CD4-positive, alpha-beta T cell treated with Interleukin-10 for 1 hour (primary cell): ENCODE results near the gene ZFHX3.
A peak's percentile ranks its signal among the peaks of the same experiment; 100 is the strongest.

Experiments
- DNase-seq: peaks from one replicate; pipeline ENCODE4 v3.0.0-alpha.2; 2020

The ZFHX3 gene

DNA sequence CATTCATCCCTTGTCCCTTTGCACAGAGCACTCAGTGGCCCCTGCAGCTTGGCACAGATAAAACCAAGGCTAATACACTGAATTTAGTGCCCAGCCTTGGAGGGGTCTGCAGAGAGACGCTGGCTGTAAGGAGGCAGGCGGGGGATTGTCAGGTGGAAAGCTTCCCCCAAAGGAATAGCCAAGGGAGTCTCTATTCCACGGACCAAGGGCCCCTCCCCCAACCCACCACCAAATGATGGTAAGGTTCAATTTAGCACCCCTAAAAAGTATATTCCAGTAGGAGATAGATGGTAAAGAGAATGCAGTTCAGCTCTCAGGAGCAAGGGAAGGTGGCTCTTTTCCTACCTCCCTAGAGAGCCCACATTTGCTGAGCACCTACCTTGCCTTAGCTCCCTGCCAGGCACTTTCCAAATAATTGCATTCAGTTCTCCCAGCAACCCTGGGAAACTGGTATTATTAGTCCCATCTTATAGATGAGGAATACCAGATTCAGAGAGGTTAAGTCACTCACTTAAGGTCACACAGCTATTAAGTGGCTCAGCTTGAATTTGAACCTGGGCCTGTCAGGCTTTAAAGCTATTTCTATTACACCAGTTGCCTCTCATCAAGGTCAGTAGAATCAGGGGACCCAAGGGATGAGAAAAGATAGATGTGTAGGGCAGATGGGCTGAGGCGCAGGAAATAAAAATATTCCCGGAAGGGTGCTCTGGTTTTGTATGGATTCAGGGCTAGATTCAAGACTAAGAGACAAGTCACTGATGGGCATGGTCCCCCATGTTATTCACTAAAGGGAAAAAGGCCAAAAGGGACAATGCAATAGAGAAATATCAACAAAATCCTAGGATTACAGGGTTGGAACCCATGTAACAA, 20.0 kb upstream of the ZFHX3 start:
- DNase-seq = no peak

DNA sequence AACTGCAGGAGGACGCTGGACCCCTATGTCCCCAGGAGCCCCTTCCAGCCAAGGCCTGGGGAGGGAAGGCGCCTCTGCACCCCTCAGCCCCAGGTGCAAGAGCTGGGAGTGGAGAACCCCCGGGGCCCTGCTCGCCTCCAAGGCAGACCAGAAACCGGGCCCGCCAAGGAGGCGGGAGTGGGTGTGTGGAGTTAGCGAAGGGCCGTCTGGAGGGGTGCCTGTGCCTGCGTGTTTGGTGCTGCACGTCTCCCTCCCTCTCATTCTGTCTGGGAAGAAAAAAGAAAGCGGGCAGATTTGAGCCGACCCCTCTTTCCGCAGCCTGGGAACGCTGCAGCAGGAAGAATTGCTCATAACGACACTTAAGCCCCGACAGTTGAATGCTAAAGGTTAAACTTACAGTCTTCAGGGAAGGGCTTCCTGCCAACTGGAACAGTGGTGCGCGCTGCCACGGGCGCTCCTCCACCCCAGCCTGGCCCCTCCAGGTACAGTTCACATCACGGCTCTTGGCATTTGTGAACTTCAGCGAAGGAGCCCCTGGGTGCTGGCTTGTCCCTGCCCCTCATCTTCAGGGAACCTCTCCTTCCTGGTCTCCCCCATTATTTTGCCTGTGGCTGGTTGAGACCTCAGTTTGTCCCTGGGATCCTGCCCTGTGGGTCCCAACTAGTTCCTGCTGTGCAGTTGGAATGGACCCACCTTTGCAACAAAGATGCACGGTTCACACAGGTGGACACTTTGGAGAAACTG, 19.2 kb upstream of the ZFHX3 start:
- no peak for DNase-seq

DNA sequence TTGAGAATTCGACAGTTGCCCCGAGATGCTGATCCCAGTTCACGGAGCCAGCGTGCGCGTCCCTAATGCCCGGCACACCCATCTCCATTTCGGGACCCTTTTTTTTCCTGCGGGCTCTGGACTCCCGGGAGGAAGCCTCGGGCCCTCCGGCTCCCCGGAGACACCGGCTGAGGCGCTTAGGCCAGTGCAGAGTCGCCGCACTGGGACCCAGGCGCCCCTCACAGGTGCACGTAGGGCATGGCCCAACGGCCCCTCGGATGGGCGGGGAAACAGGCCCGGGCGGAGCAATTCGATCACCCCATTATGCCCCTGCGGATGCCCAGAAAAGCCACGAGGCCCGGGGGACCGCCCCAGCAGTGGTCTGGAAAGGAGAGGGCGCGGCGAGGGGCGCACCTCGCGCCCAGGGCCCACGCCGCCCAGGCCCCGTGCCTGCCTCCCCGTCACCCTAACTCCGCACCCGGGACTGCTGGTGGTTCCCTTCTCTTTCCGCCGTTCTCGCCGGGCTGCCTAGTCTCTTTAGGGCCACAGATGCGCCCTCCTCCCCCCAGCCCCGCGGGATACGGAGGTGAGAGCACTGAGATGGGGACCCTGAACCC, 18.5 kb upstream of the ZFHX3 start:
- DNase-seq = no peak

DNA sequence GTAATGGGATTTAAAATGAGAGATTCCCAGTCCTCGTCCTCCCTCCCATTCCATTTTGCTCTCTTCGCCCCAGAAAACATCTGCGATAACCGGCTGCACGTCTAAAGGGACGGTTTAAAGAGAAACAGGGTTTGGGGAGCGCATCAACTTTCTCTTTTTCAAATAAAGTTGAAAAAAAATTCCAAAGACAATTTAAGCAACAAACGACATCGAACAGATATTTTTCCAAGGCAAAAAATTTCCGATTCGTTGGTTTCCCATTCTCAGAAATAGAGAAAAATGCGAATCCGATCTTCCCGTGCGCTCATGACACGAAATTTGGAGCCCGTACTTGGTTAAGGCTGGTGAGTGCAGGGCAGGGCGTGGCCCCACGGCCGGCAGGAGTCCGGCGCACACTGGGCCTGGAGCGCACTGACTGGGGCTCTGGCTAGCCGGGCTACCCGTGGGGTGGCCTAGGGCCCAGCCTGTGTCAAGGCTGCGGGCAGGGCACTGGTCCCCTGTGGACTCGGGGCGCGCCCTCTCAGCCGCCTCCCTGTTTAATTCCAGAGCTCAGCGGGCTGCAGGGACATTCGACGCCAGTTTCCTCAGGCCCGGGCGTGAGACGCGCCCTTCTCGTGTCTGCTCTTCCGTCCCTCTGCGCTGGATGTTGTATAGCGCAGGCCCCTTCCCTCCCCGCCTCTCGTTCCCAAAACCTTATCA, 17.9 kb upstream of the ZFHX3 start:
- DNase-seq = no peak

DNA sequence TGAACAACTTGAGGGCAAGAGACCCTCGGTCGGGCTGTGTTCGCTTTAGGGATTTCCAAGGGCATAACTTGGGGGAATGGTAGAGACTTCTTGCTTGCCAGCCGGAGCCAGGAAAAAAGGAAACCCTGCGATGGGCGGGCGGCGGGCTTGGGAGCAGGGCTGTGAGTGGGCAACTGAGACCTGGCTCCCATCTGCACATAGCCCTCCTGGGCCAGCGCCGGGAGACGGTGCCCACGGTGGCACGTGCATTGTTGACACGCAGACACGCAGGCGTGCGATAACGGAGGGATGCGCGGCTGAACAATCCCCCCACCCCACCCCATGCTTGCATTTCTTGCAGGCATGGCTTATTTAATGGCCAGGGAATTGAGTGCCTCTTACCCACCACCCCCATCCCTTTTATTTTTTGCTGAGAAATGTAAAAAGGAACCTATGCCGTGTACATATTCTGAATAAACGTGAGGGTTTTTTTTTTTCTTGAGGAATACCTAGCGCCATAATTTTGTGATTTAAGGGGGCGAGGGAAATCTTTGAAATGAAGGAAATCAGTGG, 17.1 kb upstream of the ZFHX3 start:
- DNase-seq = no peak

DNA sequence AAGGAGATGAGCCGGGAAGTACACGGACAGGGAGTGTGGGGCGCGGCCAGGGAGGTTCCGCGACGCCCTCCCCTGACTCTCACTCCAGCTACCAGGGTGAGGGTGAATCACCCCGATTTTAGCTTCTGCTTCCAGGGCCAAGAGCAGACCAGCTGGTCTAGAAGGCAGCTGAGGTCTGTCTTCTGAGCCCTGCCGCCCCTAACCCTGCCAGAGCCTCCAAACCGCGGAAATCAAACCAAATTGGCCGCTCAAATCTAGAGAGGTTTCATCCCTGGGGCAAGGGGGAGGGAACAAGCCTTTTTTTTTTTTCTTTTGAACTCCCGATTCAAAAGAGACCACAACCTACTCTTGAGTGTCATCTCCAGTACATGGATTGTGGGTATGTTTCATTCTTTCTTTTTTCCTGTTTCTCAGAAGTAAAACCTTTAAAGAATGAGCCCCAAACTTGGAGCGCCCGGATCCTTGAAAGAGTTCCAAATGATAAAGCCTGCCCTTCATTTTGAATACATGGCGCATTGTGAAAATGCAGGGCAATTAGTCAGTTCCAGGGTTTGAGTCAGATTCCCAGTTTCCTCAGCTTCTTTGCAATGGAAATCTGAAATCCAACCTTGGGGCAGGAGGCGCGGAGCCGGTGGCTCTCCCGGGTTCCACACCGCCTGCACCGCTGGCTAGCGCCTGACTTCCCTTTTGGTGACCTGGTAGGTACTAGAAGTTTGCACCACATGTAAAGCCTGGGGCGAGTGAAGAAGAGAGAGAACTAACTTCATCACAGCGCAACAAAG, 16.5 kb upstream of the ZFHX3 start:
- no peak for DNase-seq

DNA sequence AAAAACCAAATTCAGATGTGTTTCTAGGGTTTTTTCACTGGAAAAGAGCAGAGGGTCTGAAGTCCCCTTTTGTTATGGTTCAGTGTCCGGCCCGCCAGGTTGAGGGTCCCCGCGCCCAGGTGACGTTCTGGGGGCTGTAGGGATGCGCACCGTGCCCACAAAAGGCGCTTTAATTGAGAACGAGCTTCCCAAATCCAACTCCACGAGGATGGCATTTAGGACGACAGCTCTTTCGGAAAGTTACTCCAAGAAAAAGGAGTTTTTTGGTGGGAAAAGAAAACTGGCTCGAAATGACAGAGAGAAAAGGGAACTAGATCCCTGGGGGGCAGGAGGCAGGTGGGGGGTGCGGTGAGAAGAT, 15.9 kb upstream of the ZFHX3 start:
- DNase-seq = no peak

DNA sequence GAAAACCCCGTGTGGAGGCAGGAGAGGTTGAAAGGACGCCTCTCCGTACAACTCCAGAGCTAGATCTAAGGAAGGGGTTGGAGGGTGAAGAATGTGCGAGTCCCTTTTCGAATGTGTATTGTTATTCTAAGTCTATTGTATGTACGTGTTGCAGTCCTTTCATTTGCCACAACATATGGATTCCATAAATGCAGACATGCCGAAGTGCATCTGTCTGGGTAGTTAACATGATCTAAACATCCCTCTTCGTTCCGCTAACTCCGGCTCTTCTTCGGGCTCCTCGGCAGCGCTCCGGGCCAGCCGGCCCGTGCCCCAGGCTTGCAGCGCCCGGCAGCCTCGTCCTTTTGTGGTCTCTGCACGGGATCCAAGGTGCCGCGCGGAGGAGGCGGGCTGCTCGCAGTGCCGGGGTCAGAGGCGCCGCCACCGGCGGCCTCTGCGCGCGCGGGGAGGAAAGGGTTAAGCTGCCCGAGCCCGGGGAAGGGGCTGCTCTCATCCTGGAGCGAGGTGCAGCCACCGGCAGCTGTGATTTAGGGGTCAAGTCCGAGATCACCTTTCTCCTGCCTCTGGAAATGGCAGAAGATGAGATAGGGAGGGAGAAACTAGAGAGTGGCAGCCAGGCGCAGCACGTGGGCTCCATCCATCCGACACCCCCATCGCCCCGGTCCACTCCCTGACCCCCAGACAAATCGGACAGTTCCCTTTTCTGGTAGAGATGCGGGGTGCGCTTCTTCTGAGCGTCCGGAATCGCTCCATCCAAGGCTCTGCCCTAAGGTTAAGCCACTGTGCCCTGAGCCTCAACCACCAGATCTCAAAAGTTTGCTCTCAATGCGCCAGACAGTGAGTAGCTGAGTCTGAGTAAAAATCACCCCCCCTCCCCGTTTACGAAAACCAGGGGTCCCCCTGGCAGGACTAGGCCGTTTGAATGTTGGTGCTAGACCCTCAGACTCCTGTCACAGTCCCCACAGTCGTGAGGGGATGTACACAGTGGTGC, 15.1 kb upstream of the ZFHX3 start:
- DNase-seq = no peak

DNA sequence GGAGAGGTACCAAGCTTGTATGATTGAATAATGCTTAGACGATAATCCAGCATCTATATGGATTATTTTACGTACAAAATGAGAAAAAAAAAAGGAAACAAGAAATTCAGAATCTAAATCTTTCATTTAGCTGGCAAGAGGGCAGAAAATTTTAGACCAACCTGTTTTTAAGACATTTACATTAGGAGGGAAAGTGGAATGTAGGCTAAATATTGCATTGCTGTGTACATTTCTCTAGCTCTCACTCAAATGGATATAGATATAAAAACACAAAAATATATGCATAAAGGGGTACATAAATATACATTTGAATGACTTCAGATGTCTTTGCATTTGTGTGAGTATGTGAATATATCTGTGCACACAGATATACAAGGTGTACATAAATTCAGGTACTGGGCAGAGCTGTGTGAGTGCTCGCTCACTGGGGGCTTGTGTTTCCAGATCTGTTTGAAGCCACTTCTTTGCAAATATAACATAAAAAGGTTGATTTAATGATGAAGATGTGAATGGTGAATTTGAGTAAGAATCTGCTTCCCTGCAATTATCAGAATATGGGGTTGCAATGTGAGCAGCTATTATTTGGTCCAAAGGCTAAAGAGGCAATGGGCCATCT, 14.2 kb upstream of the ZFHX3 start:
- no peak for DNase-seq

DNA sequence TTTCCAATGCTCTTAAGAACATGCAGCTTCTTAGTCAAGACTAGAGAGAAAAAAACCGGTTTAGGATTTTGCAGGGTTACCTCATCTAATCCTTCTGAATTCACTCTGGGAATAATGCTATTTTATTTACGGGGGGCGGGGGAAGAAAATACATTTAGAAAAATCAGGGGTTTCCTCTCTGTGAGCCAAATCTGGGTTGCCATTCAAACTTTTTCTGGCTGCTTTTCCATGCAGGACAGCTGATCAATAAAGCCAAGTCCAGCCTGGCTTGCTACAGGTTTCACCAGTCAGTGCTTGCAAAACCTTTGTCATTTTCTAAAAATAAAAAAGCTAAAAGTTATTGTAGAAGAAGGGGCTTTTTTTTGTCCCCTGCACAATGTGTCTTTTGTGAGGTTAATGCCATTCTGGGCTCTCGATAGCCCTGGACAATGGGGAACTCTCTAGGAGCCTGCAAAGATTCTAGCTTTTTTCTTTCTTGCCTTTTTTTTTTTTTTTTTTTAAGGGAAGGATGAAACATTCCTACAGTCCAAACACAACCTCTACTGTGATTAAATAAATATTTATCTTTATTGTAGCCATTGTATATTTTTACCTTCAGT, 13.1 kb upstream of the ZFHX3 start:
- no peak for DNase-seq

DNA sequence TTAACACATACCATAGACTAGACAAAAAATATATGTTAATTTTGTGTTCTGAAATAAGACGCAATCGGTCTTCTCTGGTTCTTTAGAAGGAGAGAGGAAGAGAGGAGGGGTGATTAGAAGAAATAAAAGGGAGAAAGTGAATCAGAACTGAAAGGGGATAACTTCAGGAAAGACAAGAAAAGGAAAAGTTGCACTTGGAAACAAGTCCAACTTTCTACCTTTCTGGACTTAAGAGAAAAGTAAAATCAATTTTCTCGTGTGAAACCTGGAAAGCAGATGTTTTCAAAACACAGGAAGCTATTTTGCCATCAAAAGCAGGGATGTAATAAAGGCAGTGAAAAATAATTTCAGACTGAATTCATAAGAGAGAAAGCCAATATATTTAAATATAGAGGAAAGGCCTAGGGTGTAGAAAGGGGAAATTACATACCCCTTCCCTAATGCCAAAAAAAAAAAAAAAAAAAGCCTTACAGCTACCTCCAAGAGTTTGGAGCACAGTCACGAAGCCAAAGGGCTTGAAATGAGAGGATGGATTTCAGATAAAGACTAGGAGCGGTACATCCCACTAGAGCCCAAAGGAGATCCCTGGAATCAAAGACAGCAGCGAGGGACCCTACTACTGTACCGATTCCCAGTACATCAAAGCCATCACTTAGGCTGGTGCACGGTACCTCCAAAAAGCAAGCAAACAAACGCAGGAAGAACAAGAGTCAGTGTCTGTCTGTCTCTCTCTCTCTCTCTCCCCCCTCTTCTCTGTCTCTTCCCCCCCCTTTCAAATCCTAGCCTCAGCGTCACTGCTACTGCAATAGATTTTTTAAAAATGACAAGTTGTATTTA, 12.1 kb upstream of the ZFHX3 start:
- no peak for DNase-seq

DNA sequence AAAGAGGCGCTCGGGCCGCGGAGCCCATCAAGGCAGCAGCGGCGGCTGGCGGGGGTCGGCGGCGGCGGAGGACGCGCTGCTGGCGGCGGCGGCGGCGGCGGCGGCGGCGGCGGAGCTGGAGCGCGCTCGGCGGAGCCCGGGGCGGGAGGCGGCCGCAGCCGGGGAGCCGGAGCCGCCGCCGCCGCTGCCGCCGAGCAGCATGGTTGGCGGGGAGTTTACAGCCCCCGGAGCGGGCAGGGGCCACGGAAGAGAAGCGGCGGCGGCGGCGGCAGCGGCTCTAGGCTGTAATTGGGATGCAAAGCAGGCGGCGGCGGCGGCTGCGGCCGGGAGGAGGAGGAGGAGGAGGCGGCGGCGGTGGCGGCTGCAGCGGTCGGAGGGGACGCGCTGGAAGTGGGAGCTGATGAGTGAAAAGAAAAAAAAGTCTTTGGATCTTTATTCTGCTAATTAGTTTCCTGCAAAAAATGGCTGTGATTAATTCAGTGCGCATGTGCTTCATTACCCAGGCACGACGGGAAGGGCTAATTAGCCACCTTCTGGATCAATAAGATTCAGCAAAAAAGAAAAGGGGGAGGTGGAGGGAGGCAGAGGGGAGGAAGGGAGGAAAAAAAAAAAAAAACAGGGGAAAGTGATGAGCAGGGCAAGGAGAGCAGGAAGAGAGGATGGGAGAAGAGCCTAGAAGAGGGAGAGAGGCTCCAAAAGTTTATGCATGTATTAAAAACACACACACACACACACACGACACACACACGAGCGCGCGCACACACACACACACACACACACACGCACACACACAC, 10.9 kb upstream of the ZFHX3 start:
- no peak for DNase-seq

DNA sequence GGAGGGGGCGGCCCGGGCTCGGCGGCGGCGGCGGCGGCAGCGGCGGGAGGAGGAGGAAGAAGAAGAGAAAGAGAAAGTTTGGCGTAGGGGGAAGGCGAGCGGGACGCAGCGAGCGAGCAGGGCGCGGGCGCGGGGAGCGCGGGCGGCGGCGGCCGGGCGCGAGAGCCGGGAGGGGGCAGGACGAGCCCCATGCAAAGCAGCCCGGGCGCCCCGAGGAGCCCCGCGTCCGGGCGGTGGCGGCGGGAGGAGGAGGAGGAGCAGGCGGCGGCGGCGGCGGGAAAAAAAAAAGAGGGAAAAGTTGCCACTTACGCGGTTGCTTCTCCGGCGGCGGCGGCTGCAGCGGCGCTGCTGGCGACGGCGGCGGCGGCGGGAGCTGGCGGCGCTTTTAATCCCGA, 10.3 kb upstream of the ZFHX3 start:
- peak; percentile 8 for DNase-seq

DNA sequence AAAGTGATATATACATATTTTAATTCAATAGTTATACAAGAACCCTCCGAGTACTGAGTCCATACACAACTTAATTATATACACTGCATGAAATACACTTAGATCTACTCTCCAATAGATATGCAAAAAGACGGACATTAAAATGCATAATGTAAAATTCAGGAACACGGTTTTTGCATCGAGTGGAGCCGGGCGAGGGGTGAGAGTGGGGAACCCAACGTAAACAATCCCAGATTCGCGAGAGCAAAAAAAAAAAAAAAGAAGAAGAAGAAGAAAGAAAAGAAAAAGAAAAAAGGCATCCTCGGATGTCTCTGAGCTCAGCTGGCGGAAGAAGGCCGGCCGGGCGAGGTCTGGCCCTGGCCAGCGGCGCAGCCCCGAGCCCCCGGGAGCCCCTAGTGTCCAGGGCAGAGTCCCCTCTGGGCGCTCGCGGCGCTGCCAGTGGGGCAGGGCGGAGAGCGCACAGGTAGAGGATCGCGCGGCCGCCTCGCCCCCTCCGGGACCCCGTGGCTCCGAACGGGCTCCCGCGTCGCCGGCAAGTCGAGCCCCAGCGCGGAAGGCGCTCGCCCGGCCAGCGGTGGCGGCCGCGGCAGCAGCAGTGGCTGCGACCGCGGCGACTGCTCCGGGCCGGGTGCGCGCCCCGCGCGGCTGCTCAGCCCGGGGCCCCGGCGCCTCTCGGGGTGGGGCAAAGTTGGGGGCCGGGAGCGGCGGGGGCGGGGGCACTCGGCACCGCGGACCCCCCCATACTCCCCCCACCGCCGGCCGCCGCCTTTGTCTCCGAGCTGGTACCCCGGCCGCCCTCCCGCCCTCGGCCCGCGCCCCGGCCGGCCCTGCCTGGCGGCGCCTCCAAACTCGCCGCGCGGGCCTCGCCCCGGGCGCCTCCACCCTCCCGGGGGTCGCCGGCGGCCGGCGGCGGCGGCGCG, 9.6 kb upstream of the ZFHX3 start:
- DNase-seq = no peak

DNA sequence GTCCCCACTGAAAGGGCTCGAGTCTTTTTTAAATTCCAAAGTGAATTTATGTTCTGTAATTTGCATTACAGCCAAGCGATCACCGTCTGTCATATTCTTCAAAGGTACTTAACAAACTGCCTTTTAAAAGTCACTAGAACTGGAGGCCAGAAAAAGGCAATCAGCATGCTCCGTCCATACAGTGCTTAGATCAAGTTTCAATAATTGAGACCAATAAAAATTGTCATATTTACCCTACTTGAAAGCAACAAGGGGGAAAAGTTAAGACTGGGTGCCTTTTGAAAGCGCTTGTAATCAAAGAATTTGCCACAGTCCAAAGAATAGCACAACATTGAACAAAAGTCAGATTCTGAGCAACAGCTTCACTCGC, 9.0 kb upstream of the ZFHX3 start:
- no peak for DNase-seq

DNA sequence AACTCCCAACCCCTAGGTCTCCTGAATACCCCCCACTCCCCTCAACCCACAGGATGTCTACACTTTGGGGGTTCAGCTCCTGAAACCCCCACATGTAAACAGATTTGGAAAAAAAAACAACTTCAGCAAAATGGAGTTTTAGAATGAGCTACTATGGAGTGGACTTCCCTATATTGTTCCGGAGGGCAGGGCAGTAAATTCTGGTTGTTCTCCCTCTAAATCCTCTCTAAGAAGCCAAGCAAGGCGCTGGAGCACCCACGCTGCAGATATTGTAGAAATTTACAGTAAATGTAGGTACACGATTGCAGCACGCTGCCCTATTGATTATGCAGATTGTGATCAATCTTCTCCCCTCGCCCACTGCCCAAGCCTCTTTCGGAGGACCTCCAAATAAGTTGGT, 8.5 kb upstream of the ZFHX3 start:
- DNase-seq = no peak

DNA sequence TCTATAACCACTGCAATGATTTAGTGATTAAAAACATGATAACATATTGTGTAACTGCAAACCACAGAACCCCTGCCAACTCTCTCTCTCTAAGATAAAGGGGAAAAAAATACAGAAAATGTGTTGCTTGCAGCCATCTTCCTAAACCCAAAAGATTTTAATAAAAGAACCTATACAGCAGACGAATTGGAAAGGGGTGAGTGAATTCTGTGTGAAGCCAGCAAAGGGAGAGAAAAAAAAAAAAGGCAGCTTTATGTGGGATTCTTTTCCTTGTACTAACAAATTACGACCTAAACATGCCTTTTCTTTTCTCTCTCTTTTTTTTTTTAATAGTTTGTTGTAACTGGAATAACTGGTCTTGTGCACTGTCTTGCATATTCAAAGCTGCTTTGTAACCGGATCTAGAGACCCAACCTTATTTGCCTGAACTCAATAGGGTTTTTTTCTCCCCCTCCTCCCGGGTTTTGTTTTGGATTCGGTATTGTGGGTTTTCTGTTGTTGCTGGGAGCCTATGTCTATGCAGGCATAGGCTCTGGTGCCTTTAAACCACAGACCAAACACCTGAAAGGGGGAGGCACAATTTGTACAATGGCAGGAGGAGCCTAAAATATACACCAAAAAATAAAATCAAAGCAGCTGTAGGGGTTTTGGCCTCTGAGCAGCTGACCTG, 7.0 kb upstream of the ZFHX3 start:
- DNase-seq = no peak
